Measurements from ENCODE around the gene NUBP2.

The NUBP2 gene

DNA sequence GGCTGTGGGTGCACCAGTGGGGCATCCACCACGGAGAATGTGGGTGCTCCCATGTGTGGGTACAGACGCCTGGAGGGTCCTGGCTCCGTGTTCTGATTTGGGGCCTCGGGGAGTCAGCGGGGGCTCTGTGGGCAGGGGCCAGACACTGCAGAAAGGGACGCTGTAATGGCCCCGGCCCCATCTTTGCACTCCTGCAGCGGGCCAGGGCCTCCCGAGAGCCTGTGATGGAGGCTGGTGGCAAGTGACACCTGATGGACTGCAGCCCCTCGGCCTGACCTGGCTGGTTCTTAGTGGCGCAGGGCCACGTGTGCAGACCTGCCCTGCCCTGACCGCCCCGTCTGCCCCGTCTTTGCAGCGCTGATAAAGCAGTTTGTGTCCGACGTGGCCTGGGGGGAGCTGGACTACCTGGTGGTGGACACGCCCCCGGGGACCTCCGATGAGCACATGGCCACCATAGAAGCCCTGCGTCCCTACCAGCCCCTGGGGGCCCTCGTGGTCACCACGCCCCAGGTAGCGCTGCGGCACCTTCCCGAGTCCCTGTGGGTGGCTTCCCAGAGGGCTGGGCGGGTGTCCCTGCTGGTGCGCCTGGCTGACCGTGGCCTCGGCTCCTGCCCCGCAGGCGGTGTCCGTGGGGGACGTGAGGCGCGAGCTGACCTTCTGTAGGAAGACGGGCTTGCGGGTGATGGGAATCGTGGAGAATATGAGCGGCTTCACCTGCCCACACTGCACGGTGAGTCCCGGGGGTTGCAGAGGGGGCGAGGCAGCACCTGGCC is 4.7 kb downstream of the NUBP2 start:
- no peak for TF ChIP-seq CTCF (IDR thresholded peaks at IDR 0.05)
- peaks cover 15 to 75% (median 44%) of the 10 kb centered on the region in 3 donors for H3K36me3 ChIP-seq
- DNase-seq, result peak in 1 of 2 donors; percentile 64
- H3K27me3 ChIP-seq, result no peaks in the 10 kb centered on the region
- H3K4me1 ChIP-seq, result peaks cover 0 to 44% (median 21%) of the 10 kb centered on the region in 4 donors
- no peaks in the 10 kb centered on the region for H3K9me3 ChIP-seq
- no peak overlapping the region for H3K4me3 ChIP-seq
- intact Hi-C loops (cut with DNase I; ENCODE audit: low total_unique reads), result no loop called here
- H3K27ac ChIP-seq, result no peak overlapping the region

- peak in 1 of 2 donors; percentile 56 for DNase-seq
- no peaks in the 10 kb centered on the region for H3K27me3 ChIP-seq
- peaks cover 0 to 43% (median 21%) of the 10 kb centered on the region in 4 donors for H3K4me1 ChIP-seq
- H3K27ac ChIP-seq, result no peak overlapping the region
- H3K4me3 ChIP-seq, result no peak overlapping the region
- TF ChIP-seq CTCF (IDR thresholded peaks at IDR 0.05), result no peak
- H3K9me3 ChIP-seq, result no peaks in the 10 kb centered on the region
- intact Hi-C loops (cut with DNase I; ENCODE audit: low total_unique reads), result no loop called here
- peaks cover 15 to 80% (median 44%) of the 10 kb centered on the region in 3 donors for H3K36me3 ChIP-seq
Observed at GRCh38 chr16:1788095-1788707, 5.4 kb downstream of the NUBP2 start.

- Histone ChIP-seq H3K4me1 (peaks cover 0 to 40% (median 17%) of the 10 kb centered on the region in 4 donors), H3K9me3 (no peaks in the 10 kb centered on the region), H3K27me3 (no peaks in the 10 kb centered on the region), H3K36me3 (peaks cover 15 to 80% (median 44%) of the 10 kb centered on the region in 3 donors), H3K4me3 (no peak overlapping the region), H3K27ac (no peak overlapping the region)
- no peak for TF ChIP-seq CTCF (IDR thresholded peaks at IDR 0.05)
- DNase-seq, result no peak
- intact Hi-C loops (cut with DNase I; ENCODE audit: low total_unique reads), result no loop called here
Observed at GRCh38 chr16:1788708-1789100, 5.9 kb downstream of the NUBP2 start.

DNA sequence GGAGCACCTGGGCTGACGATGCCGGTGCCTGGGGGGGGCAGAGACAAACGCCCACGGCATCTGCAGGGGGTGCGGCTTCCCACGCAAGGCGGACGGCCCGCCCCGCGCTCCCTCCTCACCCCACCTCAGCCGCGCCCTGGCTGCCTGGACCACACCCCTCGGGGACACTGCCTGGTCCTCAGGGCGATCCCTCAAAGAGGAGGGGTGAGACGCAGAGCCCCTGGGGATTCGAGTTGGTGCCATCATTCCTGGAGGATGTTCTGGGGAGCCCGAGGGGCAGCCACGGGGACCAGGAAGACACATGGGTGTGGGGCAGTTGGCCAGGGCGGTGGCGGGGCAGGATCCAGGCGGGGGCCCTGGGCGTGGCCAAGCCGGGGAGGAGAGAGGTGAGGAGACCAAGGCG is 6.9 kb downstream of the NUBP2 start:
- intact Hi-C loops (cut with DNase I; ENCODE audit: low total_unique reads), result no loop called here

GRCh38 chr16:1790261-1790610 is 7.5 kb downstream of the NUBP2 start:
- Histone ChIP-seq H3K36me3 (peaks cover 15 to 77% (median 44%) of the 10 kb centered on the region in 3 donors), H3K27me3 (no peaks in the 10 kb centered on the region), H3K9me3 (no peaks in the 10 kb centered on the region), H3K4me1 (peaks cover 0 to 32% (median 5%) of the 10 kb centered on the region in 4 donors), H3K4me3 (no peak overlapping the region), H3K27ac (no peak overlapping the region)
- intact Hi-C loops (cut with DNase I; ENCODE audit: low total_unique reads), result no loop called here
- no peak for DNase-seq
- no peak for TF ChIP-seq CTCF (IDR thresholded peaks at IDR 0.05)

More for the DNA sequence above, 6.9 kb downstream of the NUBP2 start:
- no peak overlapping the region for H3K27ac ChIP-seq
- no peak for TF ChIP-seq CTCF (IDR thresholded peaks at IDR 0.05)
- peak in 1 of 2 donors; percentile 62 for DNase-seq
- H3K9me3 ChIP-seq, result no peaks in the 10 kb centered on the region
- H3K36me3 ChIP-seq, result peaks cover 15 to 80% (median 44%) of the 10 kb centered on the region in 3 donors
- no peak overlapping the region for H3K4me3 ChIP-seq
- no peaks in the 10 kb centered on the region for H3K27me3 ChIP-seq
- H3K4me1 ChIP-seq, result peaks cover 0 to 38% (median 8%) of the 10 kb centered on the region in 4 donors

All from tibial artery (tissue), 4 donors.